GM12878 (cell line): ENCODE results near the gene STARD3. TPM values are rescaled to one million over a fixed set of nuclear protein-coding genes. Genes with fewer than 3 reads are reported as not detected.

ENCODE experiments used
- BCL11A ChIP-seq: IDR thresholded peaks from 2 replicates; pipeline ENCODE4 v1.6.1; 2011; ENCODE audit warnings: low read depth, low read length
- BCLAF1 ChIP-seq: fragments of 450-650 bp; IDR thresholded peaks from 2 replicates; pipeline ENCODE4 v1.6.1; 2017; ENCODE audit warnings: antibody characterized with exemption, mild to moderate bottlenecking, moderate library complexity
- FOXM1 ChIP-seq: IDR thresholded peaks from 2 replicates; pipeline ENCODE4 v1.6.1; 2012; ENCODE audit warnings: low read depth, mild to moderate bottlenecking, inconsistent platforms, low read length, moderate library complexity
- HCFC1 ChIP-seq: fragments of 150-350 bp; IDR thresholded peaks from 2 replicates; pipeline ENCODE4 v1.6.1; 2014; ENCODE audit warnings: low read length
- HDGF ChIP-seq: fragments of 450-650 bp; IDR thresholded peaks from 2 replicates; pipeline ENCODE4 v1.6.1; 2016; ENCODE audit warnings: antibody characterized with exemption
- IRF4 ChIP-seq: IDR thresholded peaks from 2 replicates; pipeline ENCODE4 v1.6.1; 2011; ENCODE audit warnings: low read depth, low read length
- LARP7 ChIP-seq: fragments of 450-650 bp; IDR thresholded peaks from 2 replicates; pipeline ENCODE4 v1.6.1; 2017; ENCODE audit warnings: mild to moderate bottlenecking
- MLLT1 ChIP-seq: fragments of 450-650 bp; IDR thresholded peaks from 2 replicates; pipeline ENCODE4 v1.6.1; 2016; ENCODE audit warnings: mild to moderate bottlenecking
- NBN ChIP-seq: fragments of 450-650 bp; IDR thresholded peaks from 2 replicates; pipeline ENCODE4 v1.6.1; 2016
- NFIC ChIP-seq: IDR thresholded peaks from 2 replicates; pipeline ENCODE4 v1.6.1; 2012; ENCODE audit warnings: low read depth, mild to moderate bottlenecking, inconsistent platforms, low read length, moderate library complexity
- NR2F1 ChIP-seq: fragments of 450-650 bp; conservative IDR thresholded peaks from 2 replicates; pipeline ENCODE4 v1.6.1; 2017; ENCODE audit warnings: mild to moderate bottlenecking
- PBX3 ChIP-seq: IDR thresholded peaks from 2 replicates; pipeline ENCODE4 v1.6.1; 2011; ENCODE audit warnings: mild to moderate bottlenecking, low read depth, low read length, moderate library complexity; ENCODE audit not compliant: insufficient replicate concordance
- POLR2AphosphoS5 ChIP-seq: IDR thresholded peaks from 2 replicates; pipeline ENCODE4 v1.6.1; 2011; ENCODE audit warnings: mild to moderate bottlenecking, low read length, inconsistent platforms
- RAD21 ChIP-seq: IDR thresholded peaks from 2 replicates; pipeline ENCODE4 v1.6.1; 2011; ENCODE audit warnings: mild to moderate bottlenecking, low read depth, low read length, moderate library complexity; ENCODE audit not compliant: insufficient read depth
- SKIL ChIP-seq: fragments of 450-650 bp; IDR thresholded peaks from 2 replicates; pipeline ENCODE4 v1.6.1; 2017; ENCODE audit warnings: mild to moderate bottlenecking, low read depth, inconsistent platforms; ENCODE audit not compliant: poor library complexity, severe bottlenecking
- SUZ12 ChIP-seq: fragments of 200-600 bp; sonication (generic); IDR thresholded peaks from one replicate; pipeline ENCODE4 v1.6.1; 2018; ENCODE audit warnings: antibody characterized with exemption, mild to moderate bottlenecking; ENCODE audit not compliant: unreplicated experiment
- TAF1 ChIP-seq: IDR thresholded peaks from 2 replicates; pipeline ENCODE4 v1.6.1; 2011; ENCODE audit warnings: mild to moderate bottlenecking, low read depth, low read length, borderline replicate concordance
- ZNF687 ChIP-seq: fragments of 450-650 bp; IDR thresholded peaks from 2 replicates; pipeline ENCODE4 v1.6.1; 2017; ENCODE audit warnings: mild to moderate bottlenecking, moderate library complexity
- polyA plus RNA-seq, 11 experiments: library from polyadenylated mRNA; depleted of rRNA in 4 of 11; unstranded in 6 of 11; stranded (reverse) in 5 of 11; fragments of >200 nt; fragmentation: Nextera tagmentation in 4 of 11; fragmentation: Illumina TruSeq in 1 of 11; extraction: Ambion mirVana in 4 of 11; extraction: Trizol in 1 of 11; gene quantifications; 1 replicate in 1 of 11; 2 replicates in 10 of 11; pipeline versions ENCODE4 v1.2.1 to v1.2.3, GENCODE V29; 2011 to 2016; ENCODE audit warnings: inconsistent platforms in 2 of 11, missing spikeins in 2 of 11, low read depth in 1 of 11
- total RNA-seq, 4 experiments: library from RNA; depleted of rRNA in 3 of 4; stranded (reverse); fragments of >200 nt in 3 of 4; fragmentation: Illumina TruSeq in 1 of 4; extraction: Trizol in 1 of 4; gene quantifications; 2 replicates each; pipeline versions ENCODE4 v1.2.1 to v1.2.3, GENCODE V29; 2013 to 2021

The STARD3 gene
- total and polyA plus RNA-seq, 10 of the 15 experiments (the other 5 are each of a cell fraction or from before 2014, with no cell fraction given), result 0.08 to 62.7 (median 27.5) TPM

GRCh38 chr17:39621523-39622379, 15.2 kb upstream of the STARD3 start (continued):
- peak; percentile 44 for TF ChIP-seq SKIL
- TF ChIP-seq POLR2AphosphoS5, result no peak
- 0 out of 2 replicates have a peak, but pooled peaks have one; percentile 59 for TF ChIP-seq NBN
- TF ChIP-seq HCFC1, result peak; percentile 41; the same call in 1 of the 2 replicates
- no peak for TF ChIP-seq ZNF687
- TF ChIP-seq NR2F1, result 0 out of 2 replicates have a peak, but pooled peaks have one; percentile 22
- TF ChIP-seq SUZ12, result no peak
- no peak for TF ChIP-seq MLLT1
- TF ChIP-seq PBX3, result no peak
- TF ChIP-seq RAD21, result peak; percentile 95
- peak; percentile 66; the same call in 1 of the 2 replicates for TF ChIP-seq FOXM1
- TF ChIP-seq LARP7, result peak; percentile 54
- TF ChIP-seq HDGF, result no peak
- no peak for TF ChIP-seq TAF1
- TF ChIP-seq BCLAF1, result no peak
- TF ChIP-seq IRF4, result peak; percentile 77
- TF ChIP-seq BCL11A, result 0 out of 2 replicates have a peak, but pooled peaks have one; percentile 4
- no peak for TF ChIP-seq NFIC
